ENCODE measurements around the gene TPGS2.

DNA sequence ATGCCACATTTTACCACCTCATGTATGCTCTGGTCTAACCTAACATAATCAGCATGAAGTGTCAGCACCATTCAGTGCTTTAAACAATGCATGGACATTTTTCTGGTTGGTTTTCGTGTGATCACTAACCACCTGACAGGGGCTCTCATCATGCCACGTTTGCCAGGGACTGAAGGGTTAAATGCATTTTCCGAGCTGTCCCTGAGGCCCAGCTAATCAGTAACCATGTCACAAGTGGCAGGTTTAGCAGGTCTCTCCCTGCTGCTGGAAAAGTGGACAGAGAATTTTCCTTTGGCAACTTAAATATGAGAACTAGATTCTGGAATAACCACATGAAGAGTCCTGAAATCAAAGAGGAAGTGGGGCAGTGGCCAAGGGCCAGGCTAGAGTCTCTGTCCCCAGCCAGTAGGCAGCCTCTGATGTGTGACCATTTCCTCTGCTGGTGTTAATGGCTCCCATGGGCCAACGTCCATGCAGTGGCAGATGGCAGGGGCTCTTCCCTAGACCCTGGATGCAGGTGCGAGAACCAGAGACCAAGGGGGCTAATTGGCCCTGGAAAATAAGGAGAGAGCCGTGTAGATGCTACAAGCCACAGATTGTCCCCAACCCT is 69.5 kb downstream of the TPGS2 start:
- TF ChIP-seq EZH2 (IDR thresholded peaks at IDR 0.05; ENCODE audit: insufficient read depth, poor library complexity, severe bottlenecking) (no peak), EZH2phosphoT487 (IDR thresholded peaks at IDR 0.05; ENCODE audit: insufficient read depth, low read depth) (no peak)
